ENCODE data around the gene RPS6KA4. TPM values are rescaled to one million over a fixed set of nuclear protein-coding genes. Genes with fewer than 3 reads are reported as not detected.

The RPS6KA4 gene
- total RNA-seq, 1 donor from 2014 or later: 35.9 TPM

DNA sequence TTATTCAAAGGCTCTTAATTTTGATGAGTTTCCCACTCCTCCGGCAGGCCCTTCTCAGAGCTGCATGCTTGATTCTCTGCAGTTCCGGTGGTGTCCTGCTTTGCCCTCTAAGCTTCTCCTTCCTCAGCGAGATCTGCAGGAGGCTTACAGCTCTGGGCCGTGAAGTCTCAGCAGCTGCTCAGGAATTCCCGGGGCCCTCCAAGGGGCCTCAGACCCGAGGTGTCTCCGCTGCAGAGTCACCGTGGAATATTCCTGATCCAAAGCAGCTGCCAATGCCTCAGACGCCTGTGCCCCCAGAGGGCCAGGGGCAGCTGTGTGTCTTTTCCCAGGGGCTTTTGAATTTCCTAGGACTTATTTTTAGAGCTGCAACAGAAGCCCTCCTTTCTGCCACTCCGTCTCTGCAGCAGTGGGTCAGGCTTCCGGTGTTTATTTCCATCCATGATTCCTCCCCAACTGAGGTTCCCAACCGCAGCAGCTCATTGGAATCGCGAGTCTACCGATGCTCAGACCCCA, 37.2 kb downstream of the RPS6KA4 start:
- H3K27me3 Mint-ChIP-seq (ENCODE audit: unreplicated experiment): peaks cover 4% of the 10 kb centered on the region
- H3K36me3 Mint-ChIP-seq (ENCODE audit: unreplicated experiment): no peaks in the 10 kb centered on the region
- no peak for TF ChIP-seq CTCF (IDR thresholded peaks at IDR 0.05)
- peaks cover 17% of the 10 kb centered on the region for H3K4me1 Mint-ChIP-seq (ENCODE audit: unreplicated experiment)
- no peak for DNase-seq (ENCODE audit: extremely low spot score, unreplicated experiment)
- peak overlapping the region; percentile 27 for H3K27ac Mint-ChIP-seq (ENCODE audit: unreplicated experiment)
- H3K4me3 Mint-ChIP-seq (ENCODE audit: unreplicated experiment): peak overlapping the region; percentile 39
- H3K9me3 Mint-ChIP-seq (ENCODE audit: unreplicated experiment): no peaks in the 10 kb centered on the region

DNA sequence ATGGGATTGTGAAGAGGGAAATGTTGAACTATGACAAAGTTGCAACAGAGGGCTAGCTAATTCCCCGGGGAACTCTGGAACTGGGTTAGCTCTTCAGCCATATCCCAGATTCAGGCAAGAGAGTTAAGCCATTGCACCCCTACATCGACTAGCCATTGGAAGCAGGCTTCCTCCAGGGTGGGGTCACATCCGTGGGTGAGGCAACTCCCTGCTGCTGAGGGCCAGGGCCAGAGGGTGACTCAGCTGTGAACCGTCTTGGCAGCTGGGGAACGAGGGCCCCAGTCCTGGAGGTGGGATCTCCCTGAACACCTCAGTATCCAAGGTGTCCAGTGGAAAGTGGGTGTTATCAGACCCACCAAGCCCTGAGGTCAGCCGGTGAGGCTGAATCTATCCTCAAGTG, 41.1 kb downstream of the RPS6KA4 start:
- Mint-ChIP-seq H3K4me3 (ENCODE audit: unreplicated experiment) (no peak overlapping the region), H3K36me3 (ENCODE audit: unreplicated experiment) (no peaks in the 10 kb centered on the region), H3K4me1 (ENCODE audit: unreplicated experiment) (peaks cover 15% of the 10 kb centered on the region), H3K27me3 (ENCODE audit: unreplicated experiment) (peaks cover 26% of the 10 kb centered on the region), H3K27ac (ENCODE audit: unreplicated experiment) (no peak overlapping the region), H3K9me3 (ENCODE audit: unreplicated experiment) (no peaks in the 10 kb centered on the region)
- DNase-seq (ENCODE audit: extremely low spot score, unreplicated experiment): no peak
- no peak for TF ChIP-seq CTCF (IDR thresholded peaks at IDR 0.05)

DNA sequence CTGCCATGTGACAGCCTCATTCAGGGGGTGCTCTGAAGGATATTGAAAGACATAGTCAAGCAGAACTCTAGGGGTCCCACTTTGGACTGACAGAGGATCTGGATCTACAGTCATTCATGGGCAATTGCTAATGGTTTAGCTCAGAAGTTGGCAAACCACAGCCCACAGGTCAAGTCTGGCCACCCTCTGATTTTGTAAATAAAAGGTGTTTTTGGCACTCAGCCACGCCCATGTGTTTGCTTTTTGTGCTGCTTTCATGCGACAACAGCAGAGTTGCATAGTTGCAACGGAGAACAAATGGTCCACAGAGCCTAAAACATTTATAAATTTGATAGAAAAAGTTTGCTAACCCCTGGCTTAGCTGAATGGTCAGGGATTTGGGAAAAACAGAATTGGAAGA, 41.7 kb downstream of the RPS6KA4 start:
- Mint-ChIP-seq H3K27ac (ENCODE audit: unreplicated experiment) (no peak overlapping the region), H3K36me3 (ENCODE audit: unreplicated experiment) (no peaks in the 10 kb centered on the region), H3K4me1 (ENCODE audit: unreplicated experiment) (peaks cover 11% of the 10 kb centered on the region), H3K27me3 (ENCODE audit: unreplicated experiment) (peaks cover 26% of the 10 kb centered on the region), H3K4me3 (ENCODE audit: unreplicated experiment) (no peak overlapping the region), H3K9me3 (ENCODE audit: unreplicated experiment) (no peaks in the 10 kb centered on the region)
- no peak for TF ChIP-seq CTCF (IDR thresholded peaks at IDR 0.05)
- DNase-seq (ENCODE audit: extremely low spot score, unreplicated experiment): no peak

GRCh38 chr11:64401775-64402174, 42.8 kb downstream of the RPS6KA4 start:
- peaks cover 10% of the 10 kb centered on the region for H3K4me1 Mint-ChIP-seq (ENCODE audit: unreplicated experiment)
- H3K27ac Mint-ChIP-seq (ENCODE audit: unreplicated experiment): no peak overlapping the region
- H3K36me3 Mint-ChIP-seq (ENCODE audit: unreplicated experiment): no peaks in the 10 kb centered on the region
- H3K27me3 Mint-ChIP-seq (ENCODE audit: unreplicated experiment): peaks cover 26% of the 10 kb centered on the region
- no peak for DNase-seq (ENCODE audit: extremely low spot score, unreplicated experiment)
- no peaks in the 10 kb centered on the region for H3K9me3 Mint-ChIP-seq (ENCODE audit: unreplicated experiment)
- TF ChIP-seq CTCF (IDR thresholded peaks at IDR 0.05): no peak
- H3K4me3 Mint-ChIP-seq (ENCODE audit: unreplicated experiment): no peak overlapping the region

DNA sequence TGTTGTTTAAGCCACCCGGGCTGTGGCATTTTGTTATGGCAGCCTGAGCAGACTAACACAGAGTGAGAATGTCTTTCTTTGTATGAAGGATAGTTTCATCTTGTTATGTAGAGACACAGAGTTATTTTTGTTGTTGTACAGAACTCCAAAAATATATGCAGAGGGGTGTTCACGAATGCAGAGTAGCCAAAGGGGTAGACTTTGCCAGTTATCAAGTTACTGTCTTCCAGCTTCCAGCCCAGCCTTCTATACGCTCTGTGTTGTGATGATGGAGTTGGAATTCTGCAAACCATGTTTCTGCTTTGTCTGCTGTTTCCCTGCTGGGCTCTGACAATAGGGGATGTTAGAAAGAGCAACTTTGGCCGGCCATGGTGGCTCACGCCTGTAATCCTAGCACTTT, 44.1 kb downstream of the RPS6KA4 start:
- Mint-ChIP-seq H3K36me3 (ENCODE audit: unreplicated experiment) (no peaks in the 10 kb centered on the region), H3K4me3 (ENCODE audit: unreplicated experiment) (no peak overlapping the region), H3K9me3 (ENCODE audit: unreplicated experiment) (no peaks in the 10 kb centered on the region), H3K27me3 (ENCODE audit: unreplicated experiment) (peaks cover 26% of the 10 kb centered on the region), H3K27ac (ENCODE audit: unreplicated experiment) (no peak overlapping the region), H3K4me1 (ENCODE audit: unreplicated experiment) (peaks cover 10% of the 10 kb centered on the region)
- no peak for DNase-seq (ENCODE audit: extremely low spot score, unreplicated experiment)
- no peak for TF ChIP-seq CTCF (IDR thresholded peaks at IDR 0.05)

Data from osteocyte (in vitro differentiated cells).